ENCODE measurements around the gene MAP3K4.

MAP3K4 gene

DNA sequence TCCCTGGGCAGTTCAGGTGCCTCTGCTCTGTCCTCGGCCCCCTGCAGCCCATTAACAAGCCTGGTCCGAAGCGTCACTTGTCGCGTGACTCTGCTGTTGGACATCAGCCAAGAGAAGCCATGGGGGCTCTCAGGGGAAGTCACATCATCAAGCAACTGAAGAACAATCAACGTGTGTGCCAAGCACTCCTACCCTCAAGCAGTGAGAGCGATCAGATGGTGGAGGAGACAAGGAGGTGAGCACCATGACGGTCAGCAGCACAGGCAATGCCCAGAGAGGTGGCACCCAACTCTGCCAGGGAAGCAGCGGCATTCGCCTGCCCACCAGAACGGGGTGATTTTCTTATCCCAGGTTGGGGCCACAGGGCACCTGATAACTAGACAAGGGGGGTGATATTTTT is 149.6 kb downstream of the MAP3K4 start:
- DNase-seq (ENCODE audit: low spot score): no peak

DNA sequence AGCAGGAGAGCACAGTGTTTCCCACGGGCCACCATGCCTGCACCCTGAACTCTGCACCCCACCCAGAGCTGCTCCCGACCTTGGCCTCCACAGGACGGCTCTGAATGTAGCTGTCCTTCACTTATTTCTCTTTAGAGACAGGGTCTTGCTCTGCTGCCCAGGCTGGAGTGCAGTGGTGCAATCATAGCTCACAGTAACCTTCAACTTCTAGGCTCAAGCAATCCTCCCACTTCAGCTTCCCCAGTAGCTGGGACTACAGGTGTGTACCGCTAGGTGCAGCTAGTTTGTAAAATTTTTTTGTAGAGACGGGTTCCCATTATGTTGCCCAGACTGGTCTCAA is 151.4 kb downstream of the MAP3K4 start:
- DNase-seq (ENCODE audit: low spot score): no peak

DNA sequence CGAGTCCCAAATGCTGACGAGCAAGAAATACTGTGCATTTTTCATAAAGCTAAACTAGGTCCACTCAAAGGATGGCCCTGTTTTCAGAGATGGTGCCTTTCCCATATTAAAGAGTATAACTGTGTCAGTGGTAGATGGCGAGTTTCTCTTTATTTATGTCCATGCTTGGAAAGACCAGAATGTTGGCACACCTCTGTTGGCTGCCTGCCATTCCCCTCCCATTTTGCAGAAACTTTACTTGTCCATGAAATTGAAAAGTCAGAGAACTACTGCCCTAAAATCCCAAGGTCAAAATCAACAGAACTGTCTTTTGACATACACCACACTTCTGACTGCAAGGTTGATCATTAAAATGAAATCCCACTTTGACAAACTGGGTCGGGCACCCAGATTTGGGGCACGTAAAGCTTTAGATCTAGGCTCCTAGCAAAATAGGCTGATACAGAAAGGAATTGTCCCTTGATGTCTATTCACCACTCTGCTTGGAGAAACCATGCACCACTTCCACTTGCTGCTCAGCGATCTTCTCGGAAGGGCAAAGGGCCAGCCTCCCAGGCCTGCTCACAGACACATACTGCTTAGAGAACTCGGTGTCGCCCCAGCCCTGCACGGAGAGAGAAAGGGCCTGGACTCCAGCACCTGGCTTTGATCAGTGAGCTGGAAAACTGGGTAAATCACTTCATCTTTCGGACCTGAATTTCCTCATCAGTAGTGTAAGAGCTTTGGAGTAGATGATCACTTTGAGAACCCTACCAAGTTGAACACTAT is 152.3 kb downstream of the MAP3K4 start:
- DNase-seq (ENCODE audit: low spot score): no peak

DNA sequence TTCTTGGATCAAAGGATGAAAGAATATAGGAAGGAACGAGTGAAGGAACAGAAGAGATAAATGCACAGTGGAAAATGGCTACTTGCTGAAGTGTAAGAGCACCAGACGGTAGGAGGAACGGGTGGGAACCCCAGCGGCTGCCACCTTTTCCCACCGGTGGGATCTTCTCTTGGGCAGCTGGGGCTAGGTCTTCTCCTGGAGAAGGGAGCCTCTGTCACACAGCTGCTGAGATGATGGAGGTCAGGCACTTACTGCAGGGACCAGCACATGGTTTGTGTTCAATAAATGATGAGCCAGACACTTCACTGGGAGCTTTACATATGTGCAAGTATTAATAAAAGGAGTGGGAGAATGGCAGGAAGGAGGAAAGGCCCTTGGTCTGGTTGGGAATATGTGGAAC is 158.6 kb downstream of the MAP3K4 start:
- DNase-seq (ENCODE audit: low spot score): no peak

DNA sequence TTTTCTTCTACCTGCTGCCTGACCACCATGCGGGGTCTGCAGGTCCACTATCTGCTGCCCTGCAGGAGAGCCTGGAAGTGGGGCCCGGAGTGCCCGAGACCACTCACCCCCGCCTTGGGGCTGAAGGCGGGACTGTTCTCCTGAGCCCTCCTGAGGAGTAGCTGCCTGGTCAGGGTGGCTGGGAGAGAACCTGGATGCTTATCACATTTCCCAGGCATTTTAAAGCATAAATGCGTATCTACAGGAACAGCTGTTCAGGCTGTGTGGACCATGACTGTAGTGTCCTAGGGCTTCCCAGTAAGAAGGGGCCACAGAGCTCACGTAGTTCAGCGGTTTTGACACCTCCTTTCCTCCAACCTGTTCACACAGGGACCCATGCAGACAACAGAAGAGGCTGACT is 159.0 kb downstream of the MAP3K4 start:
- no peak for DNase-seq (ENCODE audit: low spot score)

DNA sequence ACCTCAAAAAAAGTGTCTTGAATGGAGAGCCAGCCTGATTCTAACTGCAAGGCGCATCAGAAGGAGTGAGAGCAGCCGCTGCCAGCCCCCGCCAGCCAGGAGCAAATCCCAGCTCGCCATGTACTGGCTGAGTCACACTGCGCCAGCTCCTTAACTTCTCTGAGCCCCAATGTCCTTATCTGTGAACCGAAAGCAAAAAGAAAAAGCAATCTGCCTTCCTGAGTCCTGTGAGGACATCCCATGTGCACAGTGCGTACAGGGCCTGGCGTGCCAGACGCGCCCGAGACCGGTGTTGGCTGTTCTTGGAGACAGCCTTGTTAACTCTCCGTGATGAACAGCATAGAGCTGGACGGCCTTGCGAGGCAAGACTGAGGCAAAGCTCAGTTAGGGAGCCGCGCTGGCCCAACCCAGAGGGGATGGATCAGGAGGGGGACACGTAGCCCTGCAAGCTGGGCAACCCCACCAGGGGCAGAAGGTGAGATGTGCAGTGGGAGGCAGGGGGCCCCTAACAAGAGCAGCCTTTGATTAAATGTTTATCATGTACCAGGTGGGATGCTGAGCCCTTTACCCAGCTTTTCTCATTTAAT is 159.6 kb downstream of the MAP3K4 start:
- no peak for DNase-seq (ENCODE audit: low spot score)

DNA sequence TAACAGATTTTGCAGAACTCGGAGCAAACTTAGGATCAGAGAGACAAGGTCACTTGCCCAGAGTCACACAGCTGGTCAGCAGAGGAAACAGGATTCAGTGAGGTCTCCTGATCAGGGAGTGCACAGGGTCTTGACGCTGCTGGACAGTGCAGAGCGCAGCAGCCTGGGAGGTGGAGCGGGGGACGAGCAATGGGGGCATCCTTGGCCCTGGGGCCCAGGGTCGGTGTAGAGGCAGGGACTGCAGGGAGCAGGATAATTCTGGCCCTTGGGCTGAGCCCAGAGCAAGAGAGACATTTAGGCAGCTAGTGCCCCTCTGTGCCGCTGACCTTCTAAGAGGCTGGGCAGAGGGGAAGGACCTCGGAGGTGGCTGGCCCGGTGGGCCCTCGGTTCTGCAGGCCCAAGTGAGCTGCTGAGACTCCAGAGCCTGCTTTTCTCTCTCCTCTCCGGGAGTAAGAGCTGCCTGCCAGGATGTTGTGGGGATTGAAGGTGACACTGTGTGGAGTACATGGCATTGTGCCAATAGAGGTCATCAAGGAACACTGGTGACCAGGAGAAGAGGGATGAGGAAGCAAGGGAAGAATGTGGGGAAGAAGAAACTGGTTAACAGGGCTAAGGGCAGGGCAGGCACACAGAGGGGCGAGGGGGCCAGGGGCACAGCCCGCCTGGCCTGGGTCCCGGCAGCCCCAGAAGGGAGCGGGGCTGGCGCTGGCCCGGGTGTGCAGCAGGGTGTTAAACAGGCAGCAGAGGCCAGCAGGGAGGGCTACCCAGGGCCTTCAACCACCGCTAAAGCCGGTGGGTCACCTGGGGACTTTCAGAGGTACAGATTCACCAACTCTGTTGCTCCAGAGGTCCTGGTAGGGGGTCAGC is 160.3 kb downstream of the MAP3K4 start:
- no peak for DNase-seq (ENCODE audit: low spot score)

DNA sequence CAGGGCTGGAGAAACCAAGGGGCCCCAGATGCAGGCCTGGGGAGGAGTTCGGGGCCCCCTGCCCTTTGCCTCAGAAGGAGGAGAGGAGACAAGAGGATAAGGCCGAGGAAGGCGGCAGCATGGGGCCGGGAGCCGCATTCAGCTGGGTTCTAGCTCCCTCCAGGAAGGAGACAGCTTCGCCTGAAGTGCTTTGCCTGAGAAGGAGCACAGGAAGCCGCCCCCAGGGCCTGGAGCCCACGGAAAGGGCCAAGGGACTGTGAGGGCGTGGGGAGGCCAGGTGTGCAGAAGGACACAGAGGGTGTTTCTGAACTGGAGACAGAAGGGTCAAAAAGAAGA is 160.9 kb downstream of the MAP3K4 start:
- DNase-seq (ENCODE audit: low spot score): no peak

DNA sequence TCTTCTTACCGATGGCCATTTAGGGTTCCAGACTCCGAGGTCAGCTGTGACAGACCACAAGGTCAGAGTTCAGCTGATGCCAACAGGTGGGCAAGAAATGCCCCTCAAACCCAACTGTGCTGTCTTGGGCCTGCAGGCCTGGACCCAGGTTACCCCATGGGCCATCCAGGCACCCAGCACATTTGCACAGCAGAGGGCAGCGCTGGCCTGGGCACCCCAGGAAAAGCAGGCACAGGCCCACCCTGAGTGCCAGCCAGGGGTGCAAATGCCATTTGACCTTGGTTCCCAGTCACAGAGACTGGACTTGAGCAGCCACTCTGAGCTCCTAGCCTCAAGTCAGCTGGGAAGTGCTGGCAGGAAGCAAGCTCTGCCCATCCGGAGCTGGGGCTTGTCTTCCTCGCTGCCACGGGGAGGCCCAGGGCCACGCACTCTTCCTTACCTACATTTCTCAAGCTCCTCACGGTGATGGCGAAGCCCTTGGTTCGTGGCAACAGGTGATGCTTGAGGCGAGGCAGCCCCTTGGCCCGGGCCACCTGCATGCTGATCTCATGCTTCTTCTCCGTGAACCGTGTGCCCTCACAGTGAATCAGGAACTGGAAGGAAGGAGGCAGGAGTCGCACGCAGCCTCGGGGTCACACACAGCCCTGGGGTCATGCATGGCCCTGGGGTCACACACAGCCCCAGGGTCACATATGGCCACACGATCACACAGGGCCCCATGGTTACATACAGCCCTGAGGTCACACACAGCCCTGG is 161.5 kb downstream of the MAP3K4 start:
- no peak for DNase-seq (ENCODE audit: low spot score)

DNA sequence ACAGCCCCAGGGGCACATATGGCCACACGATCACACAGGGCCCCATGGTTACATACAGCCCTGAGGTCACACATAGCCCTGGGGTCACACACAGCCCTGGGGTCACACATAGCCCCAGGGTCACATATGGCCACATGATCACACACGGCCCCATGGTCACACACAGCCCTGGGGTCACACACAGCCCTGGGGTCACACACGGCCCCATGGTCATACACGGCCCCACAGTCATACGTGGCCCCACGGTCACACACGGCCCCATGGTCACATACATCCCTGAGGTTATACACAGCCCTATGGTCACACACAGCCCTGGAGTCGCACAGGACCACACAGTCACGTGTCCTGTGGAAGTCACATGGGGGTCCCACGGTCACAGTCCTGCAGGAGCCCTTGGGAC is 162.2 kb downstream of the MAP3K4 start:
- DNase-seq (ENCODE audit: low spot score): no peak

DNA sequence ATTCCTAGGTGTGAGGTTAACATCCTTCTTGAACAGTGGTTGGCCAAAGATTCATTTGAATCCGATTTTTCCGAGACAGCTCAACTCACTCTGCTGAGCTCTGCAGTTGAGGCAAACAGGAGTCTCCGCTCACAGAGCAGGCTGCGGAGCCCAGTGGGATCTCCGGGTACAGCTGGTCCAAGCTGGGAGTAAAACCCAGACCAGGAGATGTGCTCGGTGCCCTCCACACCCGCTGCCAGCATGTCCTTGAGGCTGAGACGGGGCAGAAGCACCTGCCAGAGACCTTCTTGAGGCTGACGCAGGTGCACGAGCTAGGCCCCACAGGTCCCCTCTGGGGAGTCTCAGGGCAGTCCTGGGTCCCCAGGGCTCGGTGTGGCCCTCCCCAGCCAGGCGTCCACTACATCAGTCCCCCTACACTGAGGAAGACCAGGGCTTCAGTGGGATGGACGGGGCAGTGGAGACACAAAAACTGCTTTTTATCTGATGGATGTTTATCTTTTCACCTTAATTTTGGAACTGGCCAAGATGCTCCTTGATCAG is 163.3 kb downstream of the MAP3K4 start:
- DNase-seq (ENCODE audit: low spot score): no peak

DNA sequence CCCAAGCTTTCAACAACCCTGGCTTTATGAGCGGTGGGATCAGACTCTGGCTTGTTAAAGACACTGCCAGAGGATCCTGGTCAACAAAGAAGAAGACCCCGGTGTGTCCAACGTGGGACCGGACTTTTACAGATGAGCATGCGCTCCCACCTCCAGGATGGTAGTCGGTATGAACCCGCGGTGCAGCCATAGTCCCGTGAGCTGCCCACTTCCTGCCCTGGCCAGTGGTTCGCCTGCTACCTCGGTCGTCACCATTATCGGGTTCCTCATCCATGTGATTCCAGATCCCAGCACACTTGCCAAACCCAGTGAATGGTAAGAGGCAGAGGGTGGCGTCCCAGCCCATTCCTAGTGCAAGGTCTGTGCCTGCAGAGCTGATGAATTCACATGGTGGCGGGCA is 169.6 kb downstream of the MAP3K4 start:
- DNase-seq (ENCODE audit: low spot score): no peak

DNA sequence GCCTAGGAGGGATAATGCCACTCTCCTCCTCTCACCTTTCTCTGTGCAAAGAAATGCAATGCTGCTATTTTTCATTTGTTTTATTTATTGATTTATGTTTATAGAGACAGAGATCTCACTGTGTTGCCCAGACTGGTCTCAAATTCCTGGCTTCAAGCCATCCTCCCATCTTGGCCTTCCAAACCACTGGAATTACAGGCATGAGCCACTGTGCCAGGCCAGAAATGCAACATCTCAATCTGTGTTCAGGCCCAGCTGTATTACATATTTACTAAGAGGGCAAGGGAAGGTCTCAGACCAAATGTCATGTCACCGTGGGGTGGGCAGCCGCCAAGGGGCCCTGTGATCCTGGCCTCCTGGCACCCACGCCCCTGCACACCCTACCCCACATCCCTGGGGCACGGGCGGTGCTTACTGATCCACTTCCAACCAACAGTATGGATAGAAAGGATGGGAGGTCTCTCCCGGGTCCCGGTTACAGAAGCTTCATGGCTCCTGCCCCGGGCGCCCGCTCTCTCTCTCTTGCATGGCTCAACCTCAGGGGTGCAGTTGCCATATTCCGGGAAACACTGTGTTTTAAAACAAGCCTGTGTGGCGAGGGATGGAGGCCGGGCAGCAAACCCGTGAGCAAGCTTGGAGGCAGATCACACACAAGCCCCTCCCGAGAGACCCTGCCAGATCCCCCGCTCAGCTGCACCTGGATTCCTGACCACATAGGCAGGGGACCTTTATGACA is 170.5 kb downstream of the MAP3K4 start:
- no peak for DNase-seq (ENCODE audit: low spot score)

DNA sequence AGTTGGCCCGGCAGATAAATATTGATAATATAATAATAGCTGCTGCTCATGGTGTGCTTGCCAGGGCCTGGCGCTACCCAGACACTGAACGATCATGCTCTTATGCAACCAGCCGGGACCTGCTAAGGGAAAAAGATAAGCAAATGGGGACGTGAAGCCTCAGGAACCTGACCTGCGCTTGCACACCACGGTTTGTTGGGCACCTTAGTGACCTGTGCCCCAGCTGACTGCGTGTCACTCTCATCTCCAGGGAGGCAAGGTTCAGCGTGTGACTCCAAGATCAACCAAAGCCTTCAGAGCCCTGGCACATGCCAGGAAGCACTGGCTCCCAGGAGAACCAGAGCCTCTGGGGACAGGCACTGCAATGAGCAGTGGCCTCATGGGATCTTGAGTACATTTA is 171.2 kb downstream of the MAP3K4 start:
- no peak for DNase-seq (ENCODE audit: low spot score)

DNA sequence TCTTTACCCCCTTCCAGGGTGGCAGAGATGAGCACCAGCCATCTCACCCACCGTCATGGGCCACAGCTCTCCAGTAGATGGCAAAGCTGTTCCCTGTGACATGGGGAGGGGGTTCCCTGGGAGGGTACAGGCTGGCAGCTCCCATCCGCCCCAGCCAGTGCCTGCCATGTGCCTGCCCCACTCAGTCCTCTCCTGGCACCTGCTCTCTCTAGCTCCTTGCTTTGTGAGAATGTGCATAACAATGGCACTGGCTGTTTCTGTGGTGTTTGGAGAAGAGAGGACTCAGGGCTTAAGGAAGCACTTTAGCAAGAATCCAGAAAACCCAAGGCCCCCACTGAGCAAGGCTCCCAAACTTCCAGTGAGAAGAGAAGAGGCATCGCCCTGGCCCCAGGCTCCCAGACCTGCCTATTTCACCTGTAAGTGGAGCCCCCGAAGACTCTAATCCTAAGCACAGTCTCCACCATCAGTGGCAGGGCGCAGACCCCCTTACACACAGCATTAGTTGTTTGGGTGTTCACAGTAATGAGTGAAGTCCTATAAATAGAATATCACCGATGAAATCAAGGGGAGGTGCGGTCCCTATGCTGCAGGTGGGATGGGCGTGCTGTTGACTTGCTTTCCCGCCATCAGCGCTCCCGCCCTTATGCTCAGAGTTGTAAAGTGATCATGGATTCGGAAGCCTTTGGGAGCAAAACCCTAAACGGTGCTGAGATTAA is 172.1 kb downstream of the MAP3K4 start:
- no peak for DNase-seq (ENCODE audit: low spot score)

DNA sequence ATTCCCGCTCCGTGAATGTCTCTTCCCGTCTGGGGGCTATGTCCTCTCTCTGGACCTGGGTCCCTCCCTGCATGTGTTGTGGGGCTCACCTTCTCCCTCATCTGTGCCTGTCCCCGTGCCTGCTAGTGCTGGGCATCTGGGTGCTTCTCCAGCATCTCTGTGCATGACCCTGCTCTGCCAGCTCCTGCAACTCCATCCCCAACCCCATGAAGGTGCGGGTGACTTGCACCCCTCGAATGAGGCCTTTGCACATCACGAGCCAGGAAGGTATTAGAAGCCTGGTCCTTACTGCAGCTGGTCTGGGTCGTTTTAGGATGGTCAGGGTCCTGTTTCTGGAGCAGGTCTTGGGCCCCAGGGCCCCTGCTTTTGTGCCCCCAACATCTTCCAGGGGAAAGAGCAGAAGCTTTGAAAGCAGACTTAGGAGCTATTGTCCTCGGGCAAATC is 172.6 kb downstream of the MAP3K4 start:
- DNase-seq (ENCODE audit: low spot score): no peak

DNA sequence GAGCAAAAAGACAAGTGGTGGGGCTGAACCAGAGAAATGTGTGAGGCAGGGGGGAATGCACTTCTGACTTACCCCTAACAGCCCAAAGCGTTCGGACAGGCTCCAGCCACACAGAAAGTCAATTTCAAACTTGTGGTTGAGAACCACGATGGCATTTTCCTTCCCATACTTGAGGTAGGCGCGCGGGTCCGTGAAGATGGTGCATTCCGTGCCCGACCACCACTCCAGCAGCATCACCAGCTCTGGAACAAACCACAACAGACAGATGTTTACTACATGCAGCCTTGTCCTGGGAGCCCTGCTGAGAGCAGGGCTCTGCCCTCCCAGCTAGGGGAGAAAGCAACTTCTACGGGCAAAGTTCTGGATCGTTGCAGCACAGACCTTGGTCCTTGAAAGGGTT is 174.6 kb downstream of the MAP3K4 start:
- no peak for DNase-seq (ENCODE audit: low spot score)

DNA sequence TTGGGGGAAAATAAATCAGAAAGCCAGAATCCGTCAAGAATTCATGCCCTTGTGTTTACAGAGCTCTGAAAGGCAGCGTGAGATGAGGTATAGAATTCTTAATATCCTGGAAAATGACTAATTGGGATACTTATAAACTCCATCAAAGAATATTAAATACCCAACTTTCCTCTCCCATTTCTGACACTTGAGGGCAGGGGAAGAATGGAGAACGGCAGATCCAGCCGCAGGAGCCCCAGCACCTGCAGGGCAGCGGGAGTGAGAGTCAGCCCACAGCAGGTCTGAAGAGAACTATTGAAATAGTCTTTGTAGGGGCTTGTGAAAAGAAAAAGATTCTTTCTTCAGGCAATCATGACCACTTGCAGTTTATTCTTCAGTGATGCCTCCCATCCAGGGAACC is 175.1 kb downstream of the MAP3K4 start:
- DNase-seq (ENCODE audit: low spot score): no peak

All from iPS-NIHi11 (cell line).